ENCODE measurements around the gene TFRC.
"Not testable (repeated sequence)": the region's sequence is repeated elsewhere in the genome, so short reads cannot be mapped to it uniquely, and the experiment has no call there.

The TFRC gene

GRCh38 chr3:196004359-196005052 lies 77.4 kb downstream of the TFRC start:
- not testable (repeated sequence) for DNase-seq (ENCODE audit: low spot score)

- DNase-seq (ENCODE audit: low spot score), result no peak
Observed at GRCh38 chr3:196003611-196004010, 78.3 kb downstream of the TFRC start.

GRCh38 chr3:196002721-196003120 lies 79.2 kb downstream of the TFRC start:
- not testable (repeated sequence) for DNase-seq (ENCODE audit: low spot score)

GRCh38 chr3:196001240-196001639 lies 80.7 kb downstream of the TFRC start:
- not testable (repeated sequence) for DNase-seq (ENCODE audit: low spot score)

- DNase-seq (ENCODE audit: low spot score), result not testable (repeated sequence)
Observed at GRCh38 chr3:196000360-196000950, 81.4 kb downstream of the TFRC start.

GRCh38 chr3:195999896-196000295 lies 82.0 kb downstream of the TFRC start:
- DNase-seq (ENCODE audit: low spot score), result no peak
